Smooth muscle cell (in vitro differentiated cells): ENCODE data around the gene RFNG. TPM values are rescaled to one million over a fixed set of nuclear protein-coding genes. Genes with fewer than 3 reads are reported as not detected.

ENCODE experiments used
- DNase-seq: peaks from one replicate; lab custom pipeline; 2025; ENCODE audit not compliant: unreplicated experiment; lab: John Stamatoyannopoulos, UW
- H2AFZ ChIP-seq: fragments of 200-600 bp; sonication (generic); 2 replicates; pipeline ENCODE4 v1.6.0; 2016; ENCODE audit warnings: antibody characterized with exemption, low read depth, mild to moderate bottlenecking
- H3F3A ChIP-seq: fragments of 200-600 bp; sonication (generic); 2 replicates; pipeline ENCODE4 v1.6.0; 2017; ENCODE audit warnings: antibody characterized with exemption, low read depth
- H3K27ac ChIP-seq: fragments of 200-600 bp; sonication (generic); 2 replicates; pipeline ENCODE4 v1.5.1; 2016; ENCODE audit warnings: low read depth, mild to moderate bottlenecking
- H3K27me3 ChIP-seq: fragments of 200-600 bp; sonication (generic); 2 replicates; pipeline ENCODE4 v1.6.1; 2016; ENCODE audit warnings: low read depth, mild to moderate bottlenecking
- H3K36me3 ChIP-seq: fragments of 200-600 bp; sonication (generic); 2 replicates; pipeline ENCODE4 v1.5.1; 2016; ENCODE audit warnings: low read depth
- H3K4me1 ChIP-seq: fragments of 200-600 bp; sonication (generic); 2 replicates; pipeline ENCODE4 v1.5.1; 2016; ENCODE audit warnings: low read depth
- H3K4me2 ChIP-seq: fragments of 200-600 bp; sonication (generic); 2 replicates; pipeline ENCODE4 v1.6.0; 2016; ENCODE audit warnings: mild to moderate bottlenecking
- H3K4me3 ChIP-seq: fragments of 200-600 bp; sonication (generic); 2 replicates; pipeline ENCODE4 v1.5.1; 2016; ENCODE audit warnings: mild to moderate bottlenecking
- H3K79me2 ChIP-seq: fragments of 200-600 bp; sonication (generic); 2 replicates; pipeline ENCODE4 v1.6.0; 2016; ENCODE audit warnings: low read depth, mild to moderate bottlenecking
- H3K9ac ChIP-seq: fragments of 200-600 bp; sonication (generic); 2 replicates; pipeline ENCODE4 v1.6.0; 2016; ENCODE audit warnings: low read depth
- H3K9me3 ChIP-seq: fragments of 200-600 bp; sonication (generic); replicated peaks from 2 replicates; pipeline ENCODE4 v1.5.1; 2016; ENCODE audit warnings: low read depth
- H4K20me1 ChIP-seq: fragments of 200-600 bp; sonication (generic); 2 replicates; pipeline ENCODE4 v1.6.0; 2016; ENCODE audit warnings: low read depth
- CTCF ChIP-seq: fragments of 200-600 bp; sonication (generic); IDR thresholded peaks from 2 replicates; pipeline ENCODE4 v1.5.1; 2017; ENCODE audit warnings: borderline replicate concordance, mild to moderate bottlenecking, antibody characterized with exemption; ENCODE audit not compliant: insufficient read depth, poor library complexity, severe bottlenecking
- WGBS: methylation state at CpG from one replicate; pipeline ENCODE4 v1.1.7; 2016; ENCODE audit warnings: low lambda C conversion rate; 5-methylcytosine and 5-hydroxymethylcytosine counted together
- polyA plus RNA-seq: library from polyadenylated mRNA; unstranded; fragments of >200 nt; fragmentation: Nextera tagmentation; extraction: Ambion mirVana; gene quantifications from 2 replicates; pipeline ENCODE4 v1.2.1, GENCODE V29; 2016
- total RNA-seq: library from RNA; depleted of rRNA; stranded (reverse); fragments of >200 nt; gene quantifications from 2 replicates; pipeline ENCODE4 v1.2.3, GENCODE V29; 2014

The RFNG gene
- total and polyA plus RNA-seq, 2 experiments from 2014 or later: 27.1 to 54.9 TPM

GRCh38 chr17:82028966-82029365 is 22.6 kb downstream of the RFNG start:
- Histone ChIP-seq H3K4me3 (no peak overlapping the region), H3K27ac (no peak overlapping the region), H3K9ac (no peak overlapping the region), H3K4me1 (peaks cover 5% of the 10 kb centered on the region), H3K27me3 (no peaks in the 10 kb centered on the region), H3F3A (no peaks in the 10 kb centered on the region), H3K4me2 (no peak overlapping the region), H4K20me1 (no peaks in the 10 kb centered on the region), H3K79me2 (no peaks in the 10 kb centered on the region), H3K9me3 (no peaks in the 10 kb centered on the region), H2AFZ (no peak overlapping the region), H3K36me3 (no peaks in the 10 kb centered on the region)
- 100% methylated on average over 9 of the region's 9 CpGs for WGBS
- no peak for DNase-seq
- TF ChIP-seq CTCF: no peak

- no peak overlapping the region for H3K4me3 ChIP-seq
- no peak overlapping the region for H3K4me2 ChIP-seq
- H4K20me1 ChIP-seq: no peaks in the 10 kb centered on the region
- no peak overlapping the region for H3K9ac ChIP-seq
- WGBS: 100% methylated on average over 6 of the region's 13 CpGs
- H2AFZ ChIP-seq: no peak overlapping the region
- H3K9me3 ChIP-seq: no peaks in the 10 kb centered on the region
- no peaks in the 10 kb centered on the region for H3K36me3 ChIP-seq
- DNase-seq: no peak
- TF ChIP-seq CTCF: no peak
- no peaks in the 10 kb centered on the region for H3K27me3 ChIP-seq
- H3K79me2 ChIP-seq: no peaks in the 10 kb centered on the region
- no peak overlapping the region for H3K27ac ChIP-seq
- H3K4me1 ChIP-seq: peaks cover 7% of the 10 kb centered on the region
- H3F3A ChIP-seq: no peaks in the 10 kb centered on the region
Observed at GRCh38 chr17:82028246-82028645, 23.4 kb downstream of the RFNG start.

- no peak overlapping the region for H3K4me3 ChIP-seq
- H3K79me2 ChIP-seq: peaks cover 3% of the 10 kb centered on the region
- no peak overlapping the region for H3K4me2 ChIP-seq
- no peaks in the 10 kb centered on the region for H3K36me3 ChIP-seq
- no peaks in the 10 kb centered on the region for H3K9me3 ChIP-seq
- H4K20me1 ChIP-seq: peaks cover 16% of the 10 kb centered on the region
- H3F3A ChIP-seq: no peaks in the 10 kb centered on the region
- no peak for DNase-seq
- WGBS: 96% methylated on average over 25 of the region's 25 CpGs
- no peak overlapping the region for H2AFZ ChIP-seq
- no peak overlapping the region for H3K27ac ChIP-seq
- TF ChIP-seq CTCF: no peak
- no peaks in the 10 kb centered on the region for H3K27me3 ChIP-seq
- no peak overlapping the region for H3K9ac ChIP-seq
- H3K4me1 ChIP-seq: peaks cover 15% of the 10 kb centered on the region
Observed at GRCh38 chr17:82025401-82026107, 26.1 kb downstream of the RFNG start.

- no peaks in the 10 kb centered on the region for H3K27me3 ChIP-seq
- peaks cover 3% of the 10 kb centered on the region for H3K79me2 ChIP-seq
- no peak overlapping the region for H3K9ac ChIP-seq
- 97% methylated on average over 17 of the region's 17 CpGs for WGBS
- H4K20me1 ChIP-seq: peaks cover 23% of the 10 kb centered on the region
- H3K9me3 ChIP-seq: no peaks in the 10 kb centered on the region
- no peak overlapping the region for H2AFZ ChIP-seq
- H3K4me2 ChIP-seq: no peak overlapping the region
- no peak for TF ChIP-seq CTCF
- no peak overlapping the region for H3K27ac ChIP-seq
- no peaks in the 10 kb centered on the region for H3K36me3 ChIP-seq
- no peak for DNase-seq
- H3K4me3 ChIP-seq: no peak overlapping the region
- no peaks in the 10 kb centered on the region for H3F3A ChIP-seq
- peaks cover 15% of the 10 kb centered on the region for H3K4me1 ChIP-seq
Observed at GRCh38 chr17:82024859-82025258, 26.8 kb downstream of the RFNG start.
